B cell (primary cell): ENCODE data around the gene OR9A2. TPM values are rescaled to one million over a fixed set of nuclear protein-coding genes. Genes with fewer than 3 reads are reported as not detected.

Experiments used
- ATAC-seq: fragments of 200-7000 bp; cut with Tn5 transposase; one replicate; pipeline ENCODE4 v1.10.0; 2021; ENCODE audit warnings: low read depth, mild to moderate bottlenecking, moderate number of reproducible peaks, moderate library complexity
- CTCF ChIA-PET: fragments of 350-600 bp; sonication (Branson Sonifier 250); formaldehyde crosslinking; loops from one replicate; lab custom pipeline; 2021; ENCODE audit warnings: antibody characterized with exemption, inconsistent platforms; lab: Charles Lee
- POLR2A ChIA-PET: fragments of 350-600 bp; sonication (Branson Sonifier 250); formaldehyde crosslinking; loops from one replicate; lab custom pipeline; 2021; ENCODE audit warnings: antibody characterized with exemption; lab: Charles Lee
- DNase-seq: peaks from one replicate; pipeline ENCODE4 v3.0.0; 2013
- H2AFZ ChIP-seq: 2 replicates; pipeline ENCODE4 v1.6.1; 2012; ENCODE audit warnings: mild to moderate bottlenecking, low read depth, low read length; ENCODE audit not compliant: insufficient read depth, poor library complexity, severe bottlenecking
- H3K27ac ChIP-seq, 2 donors: 1 replicate in 1 of 2; 2 replicates in 1 of 2; pipeline ENCODE4 v1.5.1; 2012 to 2013; ENCODE audit warnings: low read length in 2 of 2, mild to moderate bottlenecking in 2 of 2, moderate library complexity in 1 of 2
- H3K27me3 ChIP-seq, 4 experiments: fragments of 200-600 bp in 1 of 4; sonication (generic) in 1 of 4; replicated peaks in 1 of 4; 1 replicate in 2 of 4; 2 replicates in 2 of 4; pipeline versions ENCODE4 v1.6.1 to v1.7.0; 2013 to 2016; ENCODE audit warnings: low read length in 3 of 4, mild to moderate bottlenecking in 2 of 4, mixed read lengths in 1 of 4, moderate library complexity in 1 of 4; ENCODE audit not compliant: insufficient read depth in 4 of 4, control insufficient read depth in 3 of 4; ENCODE audit errors: control extremely low read depth in 1 of 4
- H3K36me3 ChIP-seq, 2 experiments: replicated peaks in 1 of 2; 1 replicate in 1 of 2; 2 replicates in 1 of 2; pipeline versions ENCODE4 v1.6.1 to v1.7.1; 2013; ENCODE audit warnings: low read length in 1 of 2; ENCODE audit not compliant: insufficient read depth in 2 of 2, control insufficient read depth in 1 of 2; ENCODE audit errors: control extremely low read depth in 1 of 2, extremely low read depth in 1 of 2
- H3K4me1 ChIP-seq, 2 donors: fragments of 200-600 bp in 1 of 2; sonication (generic) in 1 of 2; 1 replicate in 1 of 2; 2 replicates in 1 of 2; pipeline versions ENCODE4 v1.5.1 to v1.6.1; 2013 to 2017; ENCODE audit warnings: low read length in 2 of 2; ENCODE audit not compliant: control insufficient read depth in 2 of 2, insufficient read depth in 2 of 2
- H3K4me2 ChIP-seq: replicated peaks from 2 replicates; pipeline ENCODE3; 2012; ENCODE audit warnings: mild to moderate bottlenecking, low read depth, low read length; ENCODE audit not compliant: poor library complexity, severe bottlenecking
- H3K4me3 ChIP-seq, 5 experiments: fragments of 200-600 bp in 1 of 5; sonication (generic) in 1 of 5; 1 replicate in 3 of 5; 2 replicates in 2 of 5; pipeline versions ENCODE4 v1.5.1 to v1.7.0; 2011 to 2016; ENCODE audit warnings: low read length in 4 of 5, mild to moderate bottlenecking in 4 of 5, low read depth in 2 of 5, control low read depth in 1 of 5, moderate library complexity in 1 of 5; ENCODE audit not compliant: insufficient read depth in 1 of 5; ENCODE audit errors: control extremely low read depth in 1 of 5, extremely low read depth in 1 of 5
- H3K79me2 ChIP-seq: fragments of 200-600 bp; sonication (generic); one replicate; pipeline ENCODE4 v1.6.0; 2016; ENCODE audit warnings: low read length; ENCODE audit not compliant: control insufficient read depth, insufficient read depth
- H3K9ac ChIP-seq: fragments of 200-600 bp; sonication (generic); 2 replicates; pipeline ENCODE4 v1.6.1; 2017; ENCODE audit warnings: mild to moderate bottlenecking, low read length, moderate library complexity
- H3K9me3 ChIP-seq, 3 donors: one replicate each; pipeline versions ENCODE4 v1.6.1 to v1.7.1; 2013; ENCODE audit warnings: low read length in 2 of 3; ENCODE audit not compliant: control insufficient read depth in 2 of 3, insufficient read depth in 1 of 3; ENCODE audit errors: control extremely low read depth in 1 of 3
- H4K20me1 ChIP-seq: 2 replicates; pipeline ENCODE4 v1.6.0; 2012; ENCODE audit warnings: mild to moderate bottlenecking, low read length; ENCODE audit not compliant: insufficient read depth, control insufficient read depth, poor library complexity, severe bottlenecking
- H3K27ac Mint-ChIP-seq: one replicate; pipeline ENCODE4 v1.8.0; 2021; ENCODE audit warnings: mixed read lengths
- H3K27me3 Mint-ChIP-seq: one replicate; pipeline ENCODE4 v1.8.0; 2021; ENCODE audit warnings: mixed read lengths
- H3K4me1 Mint-ChIP-seq: one replicate; pipeline ENCODE4 v1.8.0; 2021; ENCODE audit warnings: mixed read lengths
- H3K4me3 Mint-ChIP-seq: one replicate; pipeline ENCODE4 v1.8.0; 2021; ENCODE audit warnings: mixed read lengths
- H3K9me3 Mint-ChIP-seq: one replicate; pipeline ENCODE4 v1.8.0; 2022; ENCODE audit warnings: mixed read lengths; ENCODE audit not compliant: insufficient read depth
- CTCF ChIP-seq: fragments of 200-600 bp; IDR thresholded peaks from one replicate; pipeline ENCODE4 v1.8.0; 2022; ENCODE audit warnings: antibody characterized with exemption, mild to moderate bottlenecking
- EZH2 ChIP-seq: IDR thresholded peaks from 2 replicates; pipeline ENCODE4 v1.6.1; 2012; ENCODE audit warnings: borderline replicate concordance, low read depth, mild to moderate bottlenecking, moderate library complexity, low read length; ENCODE audit not compliant: insufficient read depth, poor library complexity, severe bottlenecking
- WGBS: methylation state at CpG from one replicate; pipeline ENCODE4 v1.1.5; 2013; ENCODE audit warnings: missing lambda C conversion rate; ENCODE audit not compliant: insufficient coverage; 5-methylcytosine and 5-hydroxymethylcytosine counted together
- intact Hi-C: fragments of 100-400 bp; cut with micrococcal nuclease; formaldehyde crosslinking; loops from one replicate; pipeline ENCODE4 v1.10.0; 2022
- polyA plus RNA-seq: library from polyadenylated mRNA; depleted of rRNA; stranded (reverse); fragments of >200 nt; gene quantifications from 2 replicates; pipeline ENCODE4 v1.2.3, GENCODE V29; 2012
- total RNA-seq, 2 donors: library from RNA; stranded (reverse); fragments of 120-200 nt in 1 of 2; gene quantifications; 1 replicate in 1 of 2; 2 replicates in 1 of 2; pipeline versions ENCODE4 v1.2.3 to v1.2.4, GENCODE V29; 2013 to 2022

Gene OR9A2
- total and polyA plus RNA-seq, 2 donors (not counting 1 experiment from before 2014, with no cell fraction given), result not detected

- H3K4me2 ChIP-seq, result no peak overlapping the region
- peaks cover 5 to 8% of the 10 kb centered on the region in 2 donors for H3K4me1 ChIP-seq
- H4K20me1 ChIP-seq, result no peaks in the 10 kb centered on the region
- H3K4me3 ChIP-seq, result no peak overlapping the region
- TF ChIP-seq CTCF (no peak), EZH2 (no peak)
- no peaks in the 10 kb centered on the region for H3K27me3 Mint-ChIP-seq
- CTCF ChIA-PET, result no interaction called here
- H3K9me3 ChIP-seq, result peaks cover 0 to 9% (median 2%) of the 10 kb centered on the region in 3 donors
- H3K4me1 Mint-ChIP-seq, result peaks cover 16% of the 10 kb centered on the region
- no peak for DNase-seq
- H3K36me3 ChIP-seq, result no peaks in the 10 kb centered on the region
- POLR2A ChIA-PET, result no interaction called here
- no peak overlapping the region for H3K9ac ChIP-seq
- H3K27me3 ChIP-seq, result peaks cover 0 to 3% (median 0%) of the 10 kb centered on the region in 4 experiments
- WGBS, result no CpG with 5 or more reads among the region's 3 CpGs
- ATAC-seq, result no peak
- H3K9me3 Mint-ChIP-seq, result no peaks in the 10 kb centered on the region
- H2AFZ ChIP-seq, result no peak overlapping the region
- H3K27ac ChIP-seq, result no peak overlapping the region
- no peaks in the 10 kb centered on the region for H3K79me2 ChIP-seq
- intact Hi-C loops, result no loop called here
- no peak overlapping the region for H3K4me3 Mint-ChIP-seq
- H3K27ac Mint-ChIP-seq, result no peak overlapping the region
Observed at GRCh38 chr7:143073556-143073955, 46.6 kb upstream of the OR9A2 start.

DNA sequence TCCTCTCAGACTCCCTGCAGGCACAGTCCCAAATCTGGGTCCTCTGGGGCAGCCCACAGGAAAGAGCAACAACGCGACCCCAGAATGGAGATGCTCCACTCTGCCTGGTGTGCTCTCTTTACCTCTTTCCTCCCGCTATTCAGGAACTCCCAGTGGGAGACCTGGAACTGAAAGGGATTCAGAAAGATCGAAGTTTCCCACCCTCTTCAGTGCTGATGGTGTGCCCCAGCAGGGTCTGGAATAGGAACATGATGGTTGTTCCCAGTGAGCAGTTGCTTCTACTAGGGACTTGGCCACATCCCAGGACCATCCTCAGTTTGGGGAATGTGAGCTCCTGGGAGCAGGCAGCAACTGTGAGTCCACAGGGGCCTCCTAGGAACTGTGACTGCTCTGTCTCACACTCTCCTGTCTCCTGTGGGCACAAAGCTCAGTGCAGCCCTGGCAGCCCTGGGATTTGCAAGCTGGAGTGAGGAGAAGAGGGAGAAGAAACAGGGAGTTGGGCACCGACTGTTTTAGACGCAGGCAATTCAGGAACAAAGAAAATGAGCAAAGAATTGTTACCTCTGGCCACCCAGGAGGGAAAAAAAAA lies 43.1 kb upstream of the OR9A2 start:
- DNase-seq (no peak), ATAC-seq (no peak)
- Histone ChIP-seq H3K9me3 (peaks cover 0 to 4% (median 0%) of the 10 kb centered on the region in 3 donors), H3K36me3 (no peaks in the 10 kb centered on the region), H4K20me1 (no peaks in the 10 kb centered on the region), H3K9ac (no peak overlapping the region), H2AFZ (no peak overlapping the region), H3K4me3 (no peak overlapping the region), H3K27me3 (peaks cover 0 to 3% (median 0%) of the 10 kb centered on the region in 4 experiments), H3K27ac (no peak overlapping the region), H3K4me2 (no peak overlapping the region), H3K79me2 (no peaks in the 10 kb centered on the region), H3K4me1 (peaks cover 0 to 8% of the 10 kb centered on the region in 2 donors)
- no peak overlapping the region for H3K27ac Mint-ChIP-seq
- H3K9me3 Mint-ChIP-seq, result peaks cover 2% of the 10 kb centered on the region
- TF ChIP-seq CTCF, result no peak
- TF ChIP-seq EZH2, result no peak
- intact Hi-C loops, result no loop called here
- no peaks in the 10 kb centered on the region for H3K27me3 Mint-ChIP-seq
- 72% methylated on average over 2 of the region's 6 CpGs for WGBS
- H3K4me3 Mint-ChIP-seq, result no peak overlapping the region
- POLR2A ChIA-PET, result interaction anchor here (0.6 kb wide), 1 partner anchor 11 kb away, joined by 3 read pairs; no protein-coding TSS in a partner anchor
- H3K4me1 Mint-ChIP-seq, result peaks cover 4% of the 10 kb centered on the region
- CTCF ChIA-PET, result interaction anchor here (0.7 to 1.0 kb wide), 3 partner anchors 61 to 145 kb away, joined by 3 read pairs; no protein-coding TSS in a partner anchor
